Karpas-422 (cell line): ENCODE results near the gene FRMPD2. TPM values are rescaled to one million over a fixed set of nuclear protein-coding genes. Genes with fewer than 3 reads are reported as not detected.
"Not testable (repeated sequence)": the region's sequence is repeated elsewhere in the genome, so short reads cannot be mapped to it uniquely, and the experiment has no call there.

Source experiments
- DNase-seq: peaks from one replicate; pipeline ENCODE4 v3.0.0-alpha.2; 2015
- H2AFZ ChIP-seq: fragments of 200-600 bp; sonication (generic); 2 replicates; pipeline ENCODE4 v1.6.1; 2014; ENCODE audit warnings: antibody characterized with exemption, low read length, mixed read lengths
- H3K27ac ChIP-seq: fragments of 200-600 bp; sonication (generic); 2 replicates; pipeline ENCODE4 v1.5.1; 2014; ENCODE audit warnings: mild to moderate bottlenecking, low read length, moderate library complexity
- H3K27me3 ChIP-seq: fragments of 200-600 bp; sonication (generic); 2 replicates; pipeline ENCODE4 v1.6.1; 2014; ENCODE audit warnings: low read length, mixed read lengths
- H3K36me3 ChIP-seq: fragments of 200-600 bp; sonication (generic); 2 replicates; pipeline ENCODE4 v1.6.1; 2014; ENCODE audit warnings: low read length, mixed read lengths; ENCODE audit not compliant: insufficient read depth
- H3K4me1 ChIP-seq: fragments of 200-600 bp; sonication (generic); 2 replicates; pipeline ENCODE4 v1.6.1; 2014; ENCODE audit warnings: mild to moderate bottlenecking, low read length, mixed read lengths
- H3K4me2 ChIP-seq: fragments of 200-600 bp; sonication (generic); 2 replicates; pipeline ENCODE4 v1.6.1; 2014; ENCODE audit warnings: low read length, low read depth, mild to moderate bottlenecking; ENCODE audit not compliant: poor library complexity, severe bottlenecking
- H3K4me3 ChIP-seq: fragments of 200-600 bp; sonication (generic); 2 replicates; pipeline ENCODE4 v1.5.1; 2014; ENCODE audit warnings: mild to moderate bottlenecking, antibody characterized with exemption, low read length, mixed read lengths
- H3K79me2 ChIP-seq: fragments of 200-600 bp; sonication (generic); 2 replicates; pipeline ENCODE4 v1.6.1; 2014; ENCODE audit warnings: mild to moderate bottlenecking, low read length, mixed read lengths
- H3K9ac ChIP-seq: fragments of 200-600 bp; sonication (generic); 2 replicates; pipeline ENCODE4 v1.6.0; 2014; ENCODE audit warnings: low read length
- H3K9me2 ChIP-seq: fragments of 200-600 bp; sonication (generic), shearing (Covaris generic); replicated peaks from 2 replicates; pipeline ENCODE4 v1.6.0; 2014; ENCODE audit warnings: mild to moderate bottlenecking, low read length, moderate library complexity; ENCODE audit not compliant: insufficient read depth
- H3K9me3 ChIP-seq: fragments of 300-700, 200-600 bp; sonication (generic); 2 replicates; pipeline ENCODE4 v1.6.1; 2014; ENCODE audit warnings: low read length, mixed read lengths
- H4K20me1 ChIP-seq: fragments of 200-600 bp; sonication (generic); 2 replicates; pipeline ENCODE4 v1.6.1; 2014; ENCODE audit warnings: mild to moderate bottlenecking, antibody characterized with exemption, low read length, low read depth; ENCODE audit not compliant: insufficient read depth
- total RNA-seq: library from RNA; depleted of rRNA; stranded (reverse); fragments of >200 nt; shearing (Covaris generic); gene quantifications from 2 replicates; pipeline ENCODE4 v1.2.3, GENCODE V29; 2014; ENCODE audit warnings: low replicate concordance

Gene FRMPD2
- total RNA-seq, 1 experiment from 2014 or later = not detected

DNA sequence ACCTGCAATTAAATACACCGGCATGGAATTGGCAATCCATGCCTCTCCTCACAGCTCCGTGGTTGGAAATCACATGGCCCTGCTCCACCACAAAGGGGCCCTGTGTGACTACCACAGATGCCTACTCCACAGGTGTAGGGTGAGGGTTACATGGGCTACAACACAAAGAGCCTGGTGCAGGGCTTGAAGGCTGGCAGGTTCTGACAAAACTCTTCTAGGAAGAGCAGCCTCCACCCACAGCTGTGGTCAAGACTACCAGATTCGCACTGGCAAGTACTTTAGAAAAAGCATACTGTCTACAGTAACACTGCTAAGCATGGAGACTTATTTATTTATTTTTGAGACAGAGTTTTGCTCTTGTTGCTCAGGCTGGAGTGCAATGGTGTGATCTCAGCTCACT lies 126.9 kb downstream of the FRMPD2 start:
- H3K4me2 ChIP-seq, H3K4me3 ChIP-seq, H3K4me1 ChIP-seq, H3K27ac ChIP-seq, H3K9me3 ChIP-seq, H2AFZ ChIP-seq, H3K79me2 ChIP-seq, DNase-seq, H3K27me3 ChIP-seq, H4K20me1 ChIP-seq, H3K36me3 ChIP-seq, H3K9me2 ChIP-seq, H3K9ac ChIP-seq: not testable (repeated sequence)

DNA sequence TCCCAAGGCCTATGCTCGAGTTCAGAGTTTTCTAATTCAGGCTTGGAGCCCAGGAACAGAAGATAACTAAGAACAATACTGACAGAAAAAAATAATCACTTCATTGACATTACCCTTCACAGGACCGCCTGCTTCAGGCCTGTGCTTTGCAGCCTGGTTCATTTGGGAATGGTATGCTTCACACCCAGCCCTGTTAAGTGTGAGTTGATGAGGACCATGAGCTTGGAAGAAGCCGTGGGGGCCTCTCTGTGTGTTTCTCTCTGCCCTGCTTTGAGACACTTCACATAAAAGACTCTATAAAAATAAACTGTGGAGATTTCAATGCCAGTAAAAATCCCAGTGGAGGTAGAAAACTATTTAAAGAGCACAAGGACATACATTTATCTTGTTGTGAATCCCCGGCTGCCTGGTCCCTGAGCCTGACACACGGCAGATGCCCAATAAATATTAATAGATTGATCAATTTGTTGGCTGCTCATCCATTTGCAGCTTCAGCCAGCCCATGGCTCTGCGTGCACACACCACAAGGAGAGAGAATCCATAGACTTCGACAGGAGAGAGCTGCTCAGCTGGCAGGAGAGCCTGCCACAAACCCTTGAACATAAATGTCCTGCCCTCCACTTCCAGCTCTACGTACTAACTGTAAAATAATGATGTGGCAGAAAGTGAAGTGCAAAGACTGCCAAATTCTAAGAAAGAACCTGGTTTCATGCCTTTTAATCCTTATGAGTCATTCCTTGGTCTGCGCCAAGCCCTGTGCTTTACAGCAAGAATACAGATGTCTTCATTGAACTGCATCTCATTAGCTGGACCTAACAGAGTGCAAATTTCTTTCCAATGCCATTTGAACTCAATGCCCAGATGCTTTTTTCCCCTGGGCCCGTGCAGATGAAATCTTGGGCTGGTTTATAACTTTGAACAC lies 130.5 kb downstream of the FRMPD2 start:
- H3K9ac ChIP-seq, H2AFZ ChIP-seq, H3K79me2 ChIP-seq, H3K9me2 ChIP-seq, H3K27me3 ChIP-seq, H3K4me3 ChIP-seq, H3K27ac ChIP-seq, DNase-seq, H3K4me2 ChIP-seq, H4K20me1 ChIP-seq, H3K36me3 ChIP-seq, H3K9me3 ChIP-seq, H3K4me1 ChIP-seq: not testable (repeated sequence)

DNA sequence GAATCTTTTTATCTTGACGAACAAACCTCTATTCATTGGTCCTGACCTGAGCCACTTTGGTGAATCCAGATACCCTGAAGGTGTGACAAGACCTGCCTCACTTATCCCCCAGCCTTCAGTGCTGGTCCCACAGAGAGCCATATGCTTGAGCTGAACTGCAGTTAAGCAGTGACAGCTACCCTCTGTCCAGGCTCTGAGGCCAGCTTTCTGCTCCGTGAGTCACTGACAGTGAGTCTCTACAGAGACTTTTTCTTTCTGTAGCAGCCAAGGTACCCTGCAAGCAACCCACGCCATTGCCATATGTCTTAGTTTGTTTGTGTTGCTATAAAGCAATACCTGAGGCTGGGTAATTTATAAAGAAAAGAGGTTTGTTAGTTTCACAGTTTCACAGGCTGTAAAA lies 133.5 kb downstream of the FRMPD2 start:
- H3K9me3 ChIP-seq, H3K4me3 ChIP-seq: not testable (repeated sequence)

DNA sequence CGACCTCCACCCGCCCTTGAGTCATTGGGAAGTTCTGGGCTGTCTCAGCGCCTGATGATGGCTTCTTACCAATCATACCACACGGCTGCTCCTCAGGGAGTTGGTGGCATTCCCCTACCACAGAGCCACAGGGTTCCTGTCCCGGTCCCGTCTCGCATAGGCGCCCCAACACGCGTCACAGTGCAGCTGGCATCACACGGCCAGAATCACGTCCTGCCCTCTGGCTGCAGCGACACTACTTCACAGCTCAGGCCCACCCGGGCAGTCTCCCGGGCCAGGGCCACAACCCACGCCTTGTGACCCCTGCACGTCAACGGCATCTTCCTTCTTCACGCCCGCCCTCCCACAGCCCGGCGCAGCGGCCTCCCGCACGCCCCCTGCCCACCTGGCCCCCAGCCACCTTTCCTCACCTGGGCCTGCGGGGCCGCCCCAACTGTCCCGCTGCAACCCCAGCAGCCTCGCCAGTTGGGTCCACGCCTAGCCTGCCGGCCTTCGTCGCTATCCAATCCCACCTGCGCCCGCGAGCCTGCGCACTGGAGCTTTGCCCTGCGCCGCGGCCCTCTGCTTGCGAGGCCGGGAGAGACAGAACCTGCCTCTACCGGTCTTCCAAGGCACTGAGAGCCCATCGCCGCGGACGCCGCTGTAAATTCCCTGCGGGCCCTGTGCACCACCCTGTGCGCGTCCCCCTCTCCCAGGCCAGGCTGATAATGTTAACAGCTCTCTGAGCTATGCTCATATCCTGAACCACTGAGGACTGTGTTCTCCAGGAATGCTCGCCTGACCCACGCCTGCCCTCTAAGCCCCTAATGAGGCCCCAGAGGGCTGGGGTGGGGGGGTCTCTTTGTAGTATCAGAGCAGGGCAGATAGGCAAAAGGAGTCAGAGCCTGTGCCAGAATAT lies 134.3 kb downstream of the FRMPD2 start:
- not testable (repeated sequence) for H3K27me3 ChIP-seq, H3K27ac ChIP-seq, H3K9ac ChIP-seq, H3K9me3 ChIP-seq, H3K36me3 ChIP-seq, H2AFZ ChIP-seq, H3K9me2 ChIP-seq, H3K79me2 ChIP-seq, H4K20me1 ChIP-seq, H3K4me2 ChIP-seq, H3K4me1 ChIP-seq, DNase-seq, H3K4me3 ChIP-seq

More for the DNA sequence above, 133.5 kb downstream of the FRMPD2 start:
- H3K4me1 ChIP-seq, H3K79me2 ChIP-seq, H4K20me1 ChIP-seq, H3K36me3 ChIP-seq, H2AFZ ChIP-seq, H3K9me2 ChIP-seq, H3K4me2 ChIP-seq, H3K9ac ChIP-seq, H3K27ac ChIP-seq, DNase-seq, H3K27me3 ChIP-seq: not testable (repeated sequence)

DNA sequence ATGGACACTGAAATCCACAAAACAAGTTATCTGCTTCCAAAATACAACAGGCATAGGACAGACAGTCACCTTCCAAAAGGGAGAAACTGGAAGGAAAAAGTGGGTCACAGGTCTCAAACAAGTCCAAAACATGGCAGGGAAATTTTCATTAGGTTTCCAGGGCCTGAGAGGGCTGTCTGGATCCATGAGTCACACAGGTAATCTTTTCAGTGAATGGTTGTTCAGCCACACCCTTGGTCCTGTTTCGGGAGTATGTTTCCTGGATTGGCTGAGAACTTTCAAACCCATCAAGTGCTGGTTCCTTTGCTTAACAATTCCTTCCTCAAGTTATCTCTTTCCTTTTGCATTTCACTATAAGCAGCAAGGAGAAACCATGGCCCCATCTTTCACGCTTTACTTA lies 145.5 kb downstream of the FRMPD2 start:
- not testable (repeated sequence) for H3K79me2 ChIP-seq, H3K36me3 ChIP-seq, H3K27ac ChIP-seq, H3K4me1 ChIP-seq, H3K4me2 ChIP-seq, H3K27me3 ChIP-seq, H3K4me3 ChIP-seq, H2AFZ ChIP-seq, DNase-seq, H4K20me1 ChIP-seq, H3K9me3 ChIP-seq, H3K9me2 ChIP-seq, H3K9ac ChIP-seq

DNA sequence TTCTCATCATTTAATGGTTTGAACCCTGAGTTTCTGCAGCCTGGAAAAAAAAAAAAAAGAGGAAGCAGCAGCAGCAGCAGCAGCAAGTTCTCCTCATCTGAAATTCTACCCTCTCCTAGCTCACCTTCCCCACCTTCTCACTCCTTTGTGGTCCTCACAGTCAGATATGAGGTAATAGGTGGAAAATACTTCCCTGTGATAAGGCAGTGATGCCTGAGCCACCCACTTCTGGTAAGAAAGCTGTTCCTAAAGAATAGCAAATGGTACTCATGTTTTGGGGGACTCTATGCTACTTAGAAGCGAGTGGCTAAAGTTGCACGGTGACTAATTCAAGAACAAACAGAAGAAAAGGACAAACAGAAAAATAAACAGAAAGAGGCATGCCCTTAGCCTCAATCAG lies 148.2 kb downstream of the FRMPD2 start:
- not testable (repeated sequence) for H3K9ac ChIP-seq, H3K79me2 ChIP-seq, H3K4me2 ChIP-seq, H4K20me1 ChIP-seq, H3K4me3 ChIP-seq, H3K4me1 ChIP-seq, H3K9me3 ChIP-seq, H3K27ac ChIP-seq, H3K9me2 ChIP-seq, H3K36me3 ChIP-seq, H2AFZ ChIP-seq, H3K27me3 ChIP-seq
- DNase-seq = peak; percentile 20

DNA sequence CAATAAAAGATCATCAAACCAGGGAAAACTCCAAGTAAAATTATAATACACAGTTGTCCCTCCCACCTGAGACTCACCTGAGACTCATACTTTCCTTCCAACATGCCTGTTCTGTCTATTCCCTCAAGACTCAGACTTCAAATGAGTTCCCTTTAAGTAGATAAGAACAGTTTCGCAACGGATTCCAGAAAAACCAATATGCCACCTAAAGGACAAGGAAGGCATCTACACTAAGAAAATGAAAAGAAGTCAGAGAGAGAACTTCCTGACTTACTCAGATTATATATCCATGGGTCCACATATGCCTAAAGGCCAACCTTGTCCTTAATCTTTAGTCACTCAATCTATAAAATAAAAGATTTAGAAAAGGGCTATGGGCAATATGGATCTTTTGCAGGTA lies 148.9 kb downstream of the FRMPD2 start:
- H3K27ac ChIP-seq, H3K36me3 ChIP-seq, H3K79me2 ChIP-seq, H3K9me3 ChIP-seq, H4K20me1 ChIP-seq, H3K9me2 ChIP-seq, H3K4me3 ChIP-seq, DNase-seq, H3K4me1 ChIP-seq, H3K27me3 ChIP-seq, H3K9ac ChIP-seq, H3K4me2 ChIP-seq, H2AFZ ChIP-seq: not testable (repeated sequence)

DNA sequence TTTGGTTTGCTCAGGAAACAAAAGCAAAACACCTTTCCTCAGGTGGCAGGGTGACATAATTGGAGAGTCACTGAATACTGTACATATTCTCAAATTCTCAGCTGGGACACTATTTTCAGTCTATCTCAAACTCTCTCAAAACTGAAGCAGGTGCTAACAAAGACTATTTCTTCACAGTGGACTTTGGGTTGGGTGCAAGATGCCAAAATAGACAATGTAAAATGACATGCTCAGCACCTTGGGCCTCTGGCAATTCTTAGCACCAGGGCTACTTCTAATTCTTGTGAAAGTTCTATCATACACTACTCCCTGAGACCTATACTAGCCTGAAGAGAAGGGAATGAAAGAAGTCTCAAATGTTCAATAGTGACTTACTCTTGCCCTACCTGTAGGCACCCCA lies 151.9 kb downstream of the FRMPD2 start:
- not testable (repeated sequence) for H3K79me2 ChIP-seq, H3K4me2 ChIP-seq, H3K4me3 ChIP-seq, H3K27ac ChIP-seq, H3K9me3 ChIP-seq, H3K9me2 ChIP-seq, H3K9ac ChIP-seq, H3K27me3 ChIP-seq, DNase-seq, H3K36me3 ChIP-seq, H2AFZ ChIP-seq, H3K4me1 ChIP-seq, H4K20me1 ChIP-seq
